ENCODE measurements around the gene S100A13.
A peak's percentile ranks its signal among the peaks of the same experiment; 100 is the strongest.

Gene S100A13

DNA sequence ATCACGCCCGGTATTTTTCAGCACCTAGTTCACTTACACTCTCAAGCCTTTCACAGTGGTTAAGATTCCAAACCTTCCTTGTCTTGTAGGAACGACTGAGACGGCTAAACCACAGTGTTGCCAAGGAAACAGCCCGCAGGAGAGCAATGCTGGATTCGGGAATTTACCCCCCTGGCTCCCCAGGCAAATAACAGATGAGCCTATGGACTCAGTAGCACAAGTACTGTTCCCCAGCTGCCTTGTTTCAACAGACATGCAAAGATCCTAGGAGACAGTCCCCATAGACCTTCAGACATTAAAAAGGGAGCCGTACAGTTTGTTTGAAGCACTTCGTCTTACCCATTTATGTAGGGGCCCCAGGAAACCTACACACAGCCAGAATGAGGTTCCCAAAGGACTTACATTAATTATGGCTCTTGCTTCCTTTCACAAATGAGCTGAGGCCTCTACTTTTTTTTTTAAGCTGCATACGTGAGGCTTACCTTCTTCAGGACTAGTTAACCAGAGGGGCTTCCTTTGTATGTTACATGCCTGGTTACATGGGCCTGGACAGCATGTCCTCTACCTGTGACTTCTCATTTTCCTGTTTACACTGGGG is 33.9 kb upstream of the S100A13 start:
- Histone ChIP-seq H3K36me3 (ENCODE audit: control insufficient read depth, insufficient read depth, low read length) (peaks cover 56% of the 10 kb centered on the region), H3K27ac (ENCODE audit: low read depth, low read length, severe bottlenecking) (peak overlapping the region; percentile 62)
- WGBS, 2 experiments (ENCODE audit: insufficient coverage in 2 of 2), result 83 to 92% methylated on average over 5 to 7 of the region's 9 CpGs

DNA sequence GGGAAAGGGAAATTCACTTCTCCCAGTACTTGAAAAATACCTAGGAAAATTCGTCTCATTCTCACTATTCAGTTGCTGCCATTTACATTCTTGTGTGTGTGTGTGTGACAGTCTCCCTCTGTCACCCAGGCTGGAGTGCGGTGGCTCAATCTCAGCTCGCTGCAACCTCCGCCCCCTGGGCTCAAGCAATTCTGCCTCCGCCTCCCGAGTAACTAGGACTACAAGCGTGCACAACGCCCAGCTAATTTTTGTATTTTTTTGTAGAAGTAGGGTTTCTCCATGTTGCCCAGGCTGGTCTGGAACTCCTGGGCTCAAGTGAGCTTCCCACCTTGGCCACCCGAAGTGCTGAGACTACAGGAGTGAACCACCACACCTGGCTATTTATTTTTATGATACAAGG is 32.4 kb upstream of the S100A13 start:
- WGBS, 2 experiments (ENCODE audit: insufficient coverage in 2 of 2), result 84 to 91% methylated on average over 6 to 7 of the region's 9 CpGs
- peaks cover 8% of the 10 kb centered on the region for H3K4me1 ChIP-seq (ENCODE audit: control insufficient read depth, insufficient read depth, low read length, poor library complexity, severe bottlenecking)
- H3K27ac ChIP-seq (ENCODE audit: low read depth, low read length, severe bottlenecking), result no peak overlapping the region
- H3K9me3 ChIP-seq (ENCODE audit: control insufficient read depth, low read length), result no peaks in the 10 kb centered on the region
- H3K4me3 ChIP-seq (ENCODE audit: extremely low read depth, insufficient read depth, low read length, poor library complexity, severe bottlenecking), result peak overlapping the region; percentile 78
- H3K36me3 ChIP-seq (ENCODE audit: control insufficient read depth, insufficient read depth, low read length), result peaks cover 40% of the 10 kb centered on the region

More for the DNA sequence above, 33.9 kb upstream of the S100A13 start:
- Histone ChIP-seq H3K9me3 (ENCODE audit: control insufficient read depth, low read length) (no peaks in the 10 kb centered on the region), H3K4me3 (ENCODE audit: extremely low read depth, insufficient read depth, low read length, poor library complexity, severe bottlenecking) (no peak overlapping the region), H3K4me1 (ENCODE audit: control insufficient read depth, insufficient read depth, low read length, poor library complexity, severe bottlenecking) (peaks cover 8% of the 10 kb centered on the region)

DNA sequence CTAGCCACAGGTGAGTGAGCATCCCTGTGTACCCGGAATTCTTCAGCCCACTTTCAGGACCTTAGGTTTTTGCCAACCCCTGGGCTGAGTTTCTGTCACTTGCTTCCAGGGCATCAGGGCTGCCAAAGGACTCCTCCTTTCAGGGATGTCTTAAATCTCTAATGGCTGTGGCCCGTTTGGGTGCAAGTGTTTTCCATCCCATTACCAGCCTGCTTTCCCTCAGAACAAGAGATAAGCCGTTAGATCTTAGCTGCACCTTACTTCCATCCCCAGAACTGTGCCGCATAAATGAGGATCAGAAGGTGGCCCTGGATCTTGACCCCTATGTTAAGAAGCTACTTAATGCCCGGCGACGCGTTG is 31.9 kb upstream of the S100A13 start:
- Histone ChIP-seq H3K27ac (ENCODE audit: low read depth, low read length, severe bottlenecking) (no peak overlapping the region), H3K4me1 (ENCODE audit: control insufficient read depth, insufficient read depth, low read length, poor library complexity, severe bottlenecking) (peaks cover 8% of the 10 kb centered on the region), H3K4me3 (ENCODE audit: extremely low read depth, insufficient read depth, low read length, poor library complexity, severe bottlenecking) (peak overlapping the region; percentile 78), H3K36me3 (ENCODE audit: control insufficient read depth, insufficient read depth, low read length) (peaks cover 35% of the 10 kb centered on the region), H3K9me3 (ENCODE audit: control insufficient read depth, low read length) (no peaks in the 10 kb centered on the region)
- 50 to 54% methylated on average over 8 of the region's 8 CpGs for WGBS, 2 experiments (ENCODE audit: insufficient coverage in 2 of 2)

DNA sequence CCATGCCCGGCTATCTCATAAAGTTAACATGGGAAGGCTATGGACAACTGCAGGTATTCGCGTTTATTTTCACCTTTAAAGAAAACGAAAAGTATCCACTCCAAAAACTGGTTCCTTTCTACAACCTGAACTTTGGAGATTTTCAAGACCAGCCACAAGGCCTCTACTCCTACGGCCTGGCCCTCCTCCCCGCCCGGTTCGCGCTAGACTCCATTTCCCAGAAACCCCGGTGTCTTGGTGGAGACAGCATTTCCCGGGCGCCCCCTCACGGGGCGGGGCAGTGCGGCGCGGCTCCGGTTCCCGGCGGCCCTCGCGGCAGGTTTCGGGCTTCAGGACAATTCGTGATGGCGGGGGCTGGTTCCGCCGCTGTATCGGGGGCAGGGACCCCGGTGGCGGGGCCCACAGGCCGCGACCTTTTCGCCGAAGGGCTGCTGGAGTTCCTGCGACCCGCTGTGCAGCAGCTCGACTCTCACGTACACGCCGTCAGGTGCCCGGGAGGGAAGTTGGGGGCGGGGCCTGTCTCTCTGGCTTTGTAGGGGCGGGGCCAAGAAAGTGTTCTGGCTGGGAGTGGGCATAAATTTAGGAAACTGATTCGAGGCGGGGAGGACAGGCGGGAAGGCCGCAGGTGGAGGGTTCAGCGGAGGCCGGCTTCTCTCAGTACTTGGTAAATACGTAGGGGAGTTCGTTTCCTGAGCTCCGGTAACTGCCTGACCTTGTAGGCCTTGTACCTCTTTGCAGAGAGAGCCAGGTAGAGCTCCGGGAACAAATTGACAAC is 31.3 kb upstream of the S100A13 start, which contains the start of gene SNAPIN:
Gene SNAPIN (plus strand): TSS at position 304 of the 775 bp plus-strand sequence. CDS start 41 bp downstream, at position 345.
- no peaks in the 10 kb centered on the region for H3K9me3 ChIP-seq (ENCODE audit: control insufficient read depth, low read length)
- WGBS, 2 experiments (ENCODE audit: insufficient coverage in 2 of 2), result 2 to 3% methylated on average over 48 to 50 of the region's 53 CpGs
- peak within 1 kb of the TSS; percentile 66 for H3K27ac ChIP-seq (ENCODE audit: low read depth, low read length, severe bottlenecking)
- peaks cover 8% of the 10 kb centered on the region for H3K4me1 ChIP-seq (ENCODE audit: control insufficient read depth, insufficient read depth, low read length, poor library complexity, severe bottlenecking)
- H3K4me3 ChIP-seq (ENCODE audit: extremely low read depth, insufficient read depth, low read length, poor library complexity, severe bottlenecking), result peak within 1 kb of the TSS; percentile 78
- H3K36me3 ChIP-seq (ENCODE audit: control insufficient read depth, insufficient read depth, low read length), result peaks cover 29% of the 10 kb centered on the region

DNA sequence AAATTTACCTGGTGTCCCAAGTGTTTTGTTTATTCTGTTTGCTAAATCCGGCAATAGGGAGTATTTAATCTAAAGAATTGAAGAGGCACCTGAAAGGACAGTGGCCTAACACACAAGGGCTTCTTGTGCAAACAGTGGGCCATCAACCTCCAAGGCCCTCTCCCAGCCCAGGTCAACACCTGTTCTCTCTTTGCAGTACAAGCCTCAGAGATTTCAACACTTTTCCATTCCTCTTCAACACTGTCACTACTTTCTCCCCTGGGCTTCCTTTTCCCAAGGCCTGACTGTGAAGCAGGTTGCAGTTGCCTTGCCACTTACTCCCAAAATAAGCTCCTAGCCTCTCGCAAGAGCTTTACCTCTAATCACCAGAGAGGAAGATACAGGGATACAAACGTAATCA is 28.0 kb upstream of the S100A13 start:
- no peaks in the 10 kb centered on the region for H3K9me3 ChIP-seq (ENCODE audit: control insufficient read depth, low read length)
- no peak overlapping the region for H3K27ac ChIP-seq (ENCODE audit: low read depth, low read length, severe bottlenecking)
- 86 to 100% methylated on average over 2 of the region's 3 CpGs for WGBS, 2 experiments (ENCODE audit: insufficient coverage in 2 of 2)
- no peak overlapping the region for H3K4me3 ChIP-seq (ENCODE audit: extremely low read depth, insufficient read depth, low read length, poor library complexity, severe bottlenecking)
- H3K4me1 ChIP-seq (ENCODE audit: control insufficient read depth, insufficient read depth, low read length, poor library complexity, severe bottlenecking), result peaks cover 9% of the 10 kb centered on the region
- no peaks in the 10 kb centered on the region for H3K36me3 ChIP-seq (ENCODE audit: control insufficient read depth, insufficient read depth, low read length)

DNA sequence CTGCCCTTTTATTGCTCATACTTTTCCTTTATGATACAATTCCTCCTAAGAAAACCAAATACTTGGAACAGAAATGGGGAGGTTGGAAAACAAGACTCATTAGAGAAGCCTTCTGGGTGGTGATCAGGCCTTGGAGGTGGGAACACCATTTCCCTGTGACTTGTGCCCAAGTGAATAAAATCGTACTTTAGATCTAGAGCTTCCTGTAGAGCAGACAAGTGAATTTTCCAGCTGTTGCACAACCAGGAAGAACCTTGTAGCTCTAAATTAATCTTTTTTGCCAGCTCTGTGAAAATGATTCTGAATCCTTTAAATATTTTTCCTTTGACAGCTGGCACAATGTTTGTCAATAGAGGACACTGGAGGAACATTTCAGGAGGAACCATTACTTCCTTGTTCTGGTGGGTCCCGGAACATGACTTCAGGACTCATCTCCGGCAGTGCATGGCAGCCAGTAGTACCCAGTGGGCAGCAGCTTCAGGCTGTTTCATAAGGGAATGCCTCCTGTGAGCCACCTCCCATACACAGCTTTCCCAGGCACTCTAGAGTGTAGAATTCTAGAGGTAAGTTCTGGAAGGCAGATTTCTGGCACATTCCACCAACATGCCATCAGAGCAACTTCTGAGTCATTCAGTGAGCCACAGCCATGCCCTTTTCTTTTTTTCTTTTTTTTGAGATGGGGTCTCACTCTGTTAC is 25.6 kb upstream of the S100A13 start:
- Histone ChIP-seq H3K9me3 (ENCODE audit: control insufficient read depth, low read length) (no peaks in the 10 kb centered on the region), H3K4me3 (ENCODE audit: extremely low read depth, insufficient read depth, low read length, poor library complexity, severe bottlenecking) (no peak overlapping the region), H3K36me3 (ENCODE audit: control insufficient read depth, insufficient read depth, low read length) (no peaks in the 10 kb centered on the region), H3K27ac (ENCODE audit: low read depth, low read length, severe bottlenecking) (no peak overlapping the region), H3K4me1 (ENCODE audit: control insufficient read depth, insufficient read depth, low read length, poor library complexity, severe bottlenecking) (peaks cover 3% of the 10 kb centered on the region)
- 85 to 94% methylated on average over 2 of the region's 3 CpGs for WGBS, 2 experiments (ENCODE audit: insufficient coverage in 2 of 2)

DNA sequence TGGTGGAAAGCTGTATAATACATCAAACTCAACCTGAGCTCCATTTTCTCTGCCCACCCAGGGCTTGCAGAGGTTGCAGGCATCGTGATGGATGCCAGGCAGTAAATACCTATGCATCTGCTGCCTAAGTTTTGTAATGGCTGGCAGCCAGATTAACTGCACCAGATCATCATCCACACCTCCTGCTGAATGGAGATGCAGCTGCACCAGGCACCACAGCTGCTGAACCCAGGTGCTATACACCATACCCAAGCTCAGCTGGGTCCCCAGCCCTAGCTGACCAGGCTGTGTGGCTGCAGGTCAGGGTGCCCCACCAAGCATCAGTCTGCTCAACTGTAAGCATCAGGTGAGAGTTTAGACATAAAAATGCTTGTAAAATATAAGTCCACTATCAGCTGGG is 24.5 kb upstream of the S100A13 start:
- H3K27ac ChIP-seq (ENCODE audit: low read depth, low read length, severe bottlenecking), result no peak overlapping the region
- no peak overlapping the region for H3K4me3 ChIP-seq (ENCODE audit: extremely low read depth, insufficient read depth, low read length, poor library complexity, severe bottlenecking)
- 100% methylated on average over 1 of the region's 1 CpG; no CpG with 5 or more reads in 1 of the 2 experiments for WGBS, 2 experiments (ENCODE audit: insufficient coverage in 2 of 2)
- H3K36me3 ChIP-seq (ENCODE audit: control insufficient read depth, insufficient read depth, low read length), result peaks cover 4% of the 10 kb centered on the region
- H3K4me1 ChIP-seq (ENCODE audit: control insufficient read depth, insufficient read depth, low read length, poor library complexity, severe bottlenecking), result peaks cover 3% of the 10 kb centered on the region
- no peaks in the 10 kb centered on the region for H3K9me3 ChIP-seq (ENCODE audit: control insufficient read depth, low read length)

DNA sequence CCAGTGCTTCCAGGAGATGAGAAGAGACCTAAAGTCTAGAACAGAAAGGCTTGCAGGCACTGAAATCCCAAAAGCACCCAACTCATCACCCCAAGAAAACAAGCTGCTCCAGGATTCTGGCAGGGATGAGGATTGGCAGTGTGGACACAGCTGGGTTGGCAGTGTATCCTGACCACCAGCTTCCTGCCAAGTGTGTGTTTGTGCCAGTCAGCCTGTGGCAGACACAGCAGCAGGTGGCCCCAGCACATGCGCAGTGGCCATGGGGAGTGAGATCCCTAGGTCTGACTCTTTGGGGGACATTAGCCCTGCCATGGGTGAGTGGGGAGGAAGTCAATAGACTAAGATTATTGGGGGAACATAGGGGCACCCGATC is 22.5 kb upstream of the S100A13 start:
- no peak overlapping the region for H3K27ac ChIP-seq (ENCODE audit: low read depth, low read length, severe bottlenecking)
- H3K9me3 ChIP-seq (ENCODE audit: control insufficient read depth, low read length), result no peaks in the 10 kb centered on the region
- H3K36me3 ChIP-seq (ENCODE audit: control insufficient read depth, insufficient read depth, low read length), result peaks cover 23% of the 10 kb centered on the region
- H3K4me3 ChIP-seq (ENCODE audit: extremely low read depth, insufficient read depth, low read length, poor library complexity, severe bottlenecking), result no peak overlapping the region
- WGBS, 2 experiments (ENCODE audit: insufficient coverage in 2 of 2), result 95 to 96% methylated on average over 2 of the region's 2 CpGs
- H3K4me1 ChIP-seq (ENCODE audit: control insufficient read depth, insufficient read depth, low read length, poor library complexity, severe bottlenecking), result peaks cover 3% of the 10 kb centered on the region

DNA sequence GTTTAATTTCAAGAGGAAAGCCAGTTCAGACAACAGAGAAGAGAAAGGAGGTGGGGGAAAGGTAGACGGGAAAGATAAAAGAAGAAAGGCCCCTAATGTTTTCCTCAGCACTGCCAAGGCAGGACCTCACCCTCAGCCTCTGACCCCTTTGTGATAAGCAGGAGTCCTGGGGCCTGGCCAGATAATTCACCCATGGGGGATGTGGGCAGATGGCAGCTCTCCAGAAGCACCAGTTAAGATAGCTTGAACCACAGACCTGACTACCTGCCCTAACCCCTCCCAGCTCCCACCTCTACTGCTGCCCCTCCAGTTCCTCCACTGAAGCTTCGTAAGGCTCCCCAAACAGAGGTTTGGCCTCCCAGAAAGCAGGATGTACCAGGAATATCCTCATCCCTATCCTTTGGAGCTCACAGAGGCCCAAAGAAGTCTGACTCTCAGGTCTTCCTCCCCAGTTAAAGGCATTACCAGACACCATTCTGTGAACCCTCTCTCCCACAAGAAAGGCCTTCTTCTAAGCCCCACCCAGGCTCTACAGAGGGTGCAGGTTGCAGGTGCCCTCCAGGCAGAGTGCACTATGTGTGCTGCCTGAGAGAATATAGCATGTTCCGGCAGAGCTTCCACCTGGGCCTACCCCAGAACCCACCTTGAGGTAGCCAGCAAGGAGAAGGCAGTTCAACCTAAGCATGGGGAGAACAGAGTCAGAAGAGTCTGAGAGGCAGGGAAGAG is 22.0 kb upstream of the S100A13 start:
- Histone ChIP-seq H3K36me3 (ENCODE audit: control insufficient read depth, insufficient read depth, low read length) (peaks cover 29% of the 10 kb centered on the region), H3K4me1 (ENCODE audit: control insufficient read depth, insufficient read depth, low read length, poor library complexity, severe bottlenecking) (peaks cover 3% of the 10 kb centered on the region), H3K4me3 (ENCODE audit: extremely low read depth, insufficient read depth, low read length, poor library complexity, severe bottlenecking) (no peak overlapping the region), H3K27ac (ENCODE audit: low read depth, low read length, severe bottlenecking) (no peak overlapping the region), H3K9me3 (ENCODE audit: control insufficient read depth, low read length) (no peaks in the 10 kb centered on the region)
- 50 to 90% methylated on average over 1 to 2 of the region's 3 CpGs for WGBS, 2 experiments (ENCODE audit: insufficient coverage in 2 of 2)

DNA sequence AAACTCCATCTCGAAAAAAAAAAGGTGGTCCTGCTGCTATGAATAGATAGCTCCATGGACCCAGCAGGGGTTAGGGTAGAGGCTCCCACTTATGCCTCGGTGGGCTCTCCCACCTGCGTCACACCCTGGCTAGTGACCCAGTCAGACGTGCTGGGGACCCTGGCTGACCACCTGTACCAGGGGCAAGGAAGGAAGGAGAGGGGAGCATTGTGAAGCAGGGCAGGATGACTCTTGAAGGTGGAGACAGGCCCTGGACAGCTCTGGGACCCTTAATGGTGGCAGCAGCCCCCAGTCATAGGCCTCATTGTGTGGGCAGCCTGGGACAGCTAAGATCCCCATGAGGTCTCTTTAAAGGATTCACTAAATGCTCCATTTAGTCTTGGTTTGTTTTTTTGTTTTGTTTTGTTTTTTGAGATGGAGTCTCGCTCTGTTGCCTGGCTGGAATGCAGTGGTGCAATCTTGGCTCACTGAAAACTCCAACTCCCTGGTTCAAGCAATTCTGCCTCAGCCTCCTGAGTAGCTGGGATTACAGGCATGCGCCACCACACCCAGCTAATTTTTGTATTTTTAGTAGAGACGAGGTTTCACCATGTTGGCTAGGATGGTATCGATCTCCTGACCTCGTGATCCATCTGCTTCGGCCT is 20.8 kb upstream of the S100A13 start:
- Histone ChIP-seq H3K36me3 (ENCODE audit: control insufficient read depth, insufficient read depth, low read length) (peaks cover 41% of the 10 kb centered on the region), H3K9me3 (ENCODE audit: control insufficient read depth, low read length) (no peaks in the 10 kb centered on the region), H3K4me1 (ENCODE audit: control insufficient read depth, insufficient read depth, low read length, poor library complexity, severe bottlenecking) (peaks cover 3% of the 10 kb centered on the region), H3K4me3 (ENCODE audit: extremely low read depth, insufficient read depth, low read length, poor library complexity, severe bottlenecking) (no peak overlapping the region), H3K27ac (ENCODE audit: low read depth, low read length, severe bottlenecking) (no peak overlapping the region)
- WGBS, 2 experiments (ENCODE audit: insufficient coverage in 2 of 2), result 92 to 95% methylated on average over 5 to 7 of the region's 10 CpGs
